ENCODE measurements around the gene SRSF8.

DNA sequence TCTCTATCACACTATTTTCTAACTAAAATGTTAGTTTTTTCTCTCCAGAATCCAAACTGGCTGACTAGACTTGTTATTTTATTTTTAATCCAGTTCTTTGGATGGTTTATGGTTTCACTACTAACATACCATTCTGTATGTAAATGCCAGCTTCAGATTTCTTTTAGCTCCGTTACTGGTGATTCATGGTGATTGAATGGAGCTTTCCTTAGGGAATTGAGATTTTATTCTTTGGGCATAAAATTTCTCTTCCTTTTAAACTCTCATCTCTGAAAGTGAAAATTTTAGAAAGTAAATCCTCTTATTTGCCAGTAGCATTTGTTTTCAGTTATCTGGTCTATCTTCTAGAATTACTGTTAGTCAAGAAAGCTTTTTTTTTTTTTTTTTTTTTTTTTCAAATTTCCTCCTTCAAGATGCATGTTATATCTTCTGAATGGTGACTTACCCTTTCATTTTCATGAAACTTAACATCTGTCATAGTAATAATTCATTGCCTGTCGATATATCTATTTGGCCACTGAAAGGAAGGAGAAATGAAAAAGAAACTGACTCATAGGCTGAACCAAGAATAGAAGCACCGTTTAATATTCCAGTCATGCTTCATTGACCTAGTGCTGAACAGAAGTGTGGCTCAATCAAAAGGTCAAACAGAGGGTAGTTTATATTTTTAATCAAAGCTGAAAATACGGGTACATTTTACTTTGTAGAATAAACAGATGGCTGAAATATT lies 29.3 kb downstream of the SRSF8 start:
- TF ChIP-seq, protein P1, sequence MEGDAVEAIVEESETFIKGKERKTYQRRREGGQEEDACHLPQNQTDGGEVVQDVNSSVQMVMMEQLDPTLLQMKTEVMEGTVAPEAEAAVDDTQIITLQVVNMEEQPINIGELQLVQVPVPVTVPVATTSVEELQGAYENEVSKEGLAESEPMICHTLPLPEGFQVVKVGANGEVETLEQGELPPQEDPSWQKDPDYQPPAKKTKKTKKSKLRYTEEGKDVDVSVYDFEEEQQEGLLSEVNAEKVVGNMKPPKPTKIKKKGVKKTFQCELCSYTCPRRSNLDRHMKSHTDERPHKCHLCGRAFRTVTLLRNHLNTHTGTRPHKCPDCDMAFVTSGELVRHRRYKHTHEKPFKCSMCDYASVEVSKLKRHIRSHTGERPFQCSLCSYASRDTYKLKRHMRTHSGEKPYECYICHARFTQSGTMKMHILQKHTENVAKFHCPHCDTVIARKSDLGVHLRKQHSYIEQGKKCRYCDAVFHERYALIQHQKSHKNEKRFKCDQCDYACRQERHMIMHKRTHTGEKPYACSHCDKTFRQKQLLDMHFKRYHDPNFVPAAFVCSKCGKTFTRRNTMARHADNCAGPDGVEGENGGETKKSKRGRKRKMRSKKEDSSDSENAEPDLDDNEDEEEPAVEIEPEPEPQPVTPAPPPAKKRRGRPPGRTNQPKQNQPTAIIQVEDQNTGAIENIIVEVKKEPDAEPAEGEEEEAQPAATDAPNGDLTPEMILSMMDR (IDR thresholded peaks at IDR 0.05; ENCODE audit: low read depth, low read length): no peak
- no peak for TF ChIP-seq EZH2phosphoT487 (IDR thresholded peaks at IDR 0.05; ENCODE audit: low read depth)

All from OCI-LY3 (cell line).